K562 (cell line): ENCODE results near the gene CCDC71L. TPM values are rescaled to one million over a fixed set of nuclear protein-coding genes. Genes with fewer than 3 reads are reported as not detected.

Experiments
- FOSL1 ChIP-seq: fragments of 200-800 bp; sonication (Bioruptor generic); conservative IDR thresholded peaks from 2 replicates; pipeline ENCODE4 v1.6.1; 2016; ENCODE audit warnings: missing genetic modification characterization, missing compliant biosample characterization
- MGA ChIP-seq: fragments of 450-650 bp; IDR thresholded peaks from 2 replicates; pipeline ENCODE4 v1.6.1; 2016; ENCODE audit warnings: mild to moderate bottlenecking, moderate library complexity
- polyA plus RNA-seq, 8 experiments: library from polyadenylated mRNA; depleted of rRNA in 4 of 8; stranded (reverse) in 5 of 8; unstranded in 3 of 8; fragments of >200 nt; fragmentation: Nextera tagmentation in 2 of 8; fragmentation: Illumina TruSeq in 1 of 8; extraction: Ambion mirVana in 2 of 8; extraction: Trizol in 1 of 8; gene quantifications; 2 replicates each; pipeline versions ENCODE4 v1.2.1 to v1.2.3, GENCODE V29; 2011 to 2014; ENCODE audit warnings: inconsistent platforms in 1 of 8, missing spikeins in 1 of 8
- total RNA-seq, 7 experiments: library from RNA; depleted of rRNA in 6 of 7; stranded (reverse); fragments of >200 nt in 6 of 7; fragmentation: Illumina TruSeq in 2 of 7; extraction: Trizol in 2 of 7; gene quantifications; 2 replicates each; pipeline versions ENCODE4 v1.2.1 to v1.2.3, GENCODE V29; 2011 to 2021; ENCODE audit warnings: low replicate concordance in 1 of 7

CCDC71L gene
- total and polyA plus RNA-seq, 9 of the 15 experiments (the other 6 are each of a cell fraction or from before 2014, with no cell fraction given): 5.7 to 108 (median 25.4) TPM

- TF ChIP-seq MGA (no peak), FOSL1 (peak; percentile 54)
These were observed 49.0 kb downstream of the CCDC71L start (continued) for GRCh38 chr7:106611911-106612310.
